HPDE6-E6E7 (cell line): Measurements from ENCODE around the gene FALEC.

Experiments used
- DNase-seq: peaks from one replicate; pipeline ENCODE4 v3.0.0; 2011; ENCODE audit warnings: missing footprints; ENCODE audit errors: extremely low spot score

FALEC gene

DNA sequence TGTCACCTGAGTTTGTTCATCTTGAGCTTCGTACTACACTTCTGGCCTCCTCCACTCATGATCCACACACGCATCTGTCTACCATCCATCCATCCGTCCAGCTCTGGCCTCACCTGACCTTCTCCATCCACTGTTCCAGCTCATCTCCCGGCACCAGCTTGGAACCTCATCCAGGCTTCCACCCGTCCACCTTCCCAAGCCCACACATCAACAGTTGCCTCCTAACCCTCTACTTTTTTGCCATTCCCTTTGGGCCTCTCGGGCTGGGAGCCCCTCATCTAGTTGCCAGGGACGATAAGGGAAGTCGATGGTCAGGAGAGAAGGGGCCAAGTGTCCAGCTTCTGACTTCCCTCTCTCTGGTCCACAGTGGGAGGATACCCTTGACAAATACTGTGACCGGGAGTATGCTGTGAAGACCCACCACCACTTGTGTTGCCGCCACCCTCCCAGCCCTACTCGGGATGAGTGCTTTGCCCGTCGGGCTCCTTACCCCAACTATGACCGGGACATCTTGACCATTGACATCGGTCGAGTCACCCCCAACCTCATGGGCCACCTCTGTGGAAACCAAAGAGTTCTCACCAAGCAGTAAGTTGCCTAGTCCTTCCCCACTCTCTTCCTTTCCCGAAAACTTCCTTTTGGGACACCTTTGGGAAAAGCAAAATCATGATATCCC lies 3.4 kb upstream of the FALEC start:
- DNase-seq = no peak

- DNase-seq = no peak
These were observed 2.7 kb upstream of the FALEC start for GRCh38 chr1:150512846-150513245.

DNA sequence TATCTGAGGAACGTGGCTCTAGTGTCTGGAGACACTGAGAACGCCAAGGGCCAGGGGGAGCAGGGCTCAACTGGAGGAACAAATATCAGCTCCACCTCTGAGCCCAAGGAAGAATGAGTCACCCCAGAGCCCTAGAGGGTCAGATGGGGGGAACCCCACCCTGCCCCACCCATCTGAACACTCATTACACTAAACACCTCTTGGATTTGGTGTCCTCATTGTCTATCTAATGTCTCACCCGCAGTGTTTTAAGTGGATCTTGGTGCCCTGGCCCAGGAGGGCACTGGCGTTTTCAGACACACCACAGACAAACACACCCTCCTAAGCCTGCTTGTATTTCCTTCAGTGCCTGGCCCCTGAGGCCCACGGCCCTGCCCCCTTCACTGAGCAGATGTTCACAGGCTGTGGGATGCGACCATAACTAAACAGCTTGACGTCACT lies 2.2 kb upstream of the FALEC start:
- peak; percentile 42 for DNase-seq

DNA sequence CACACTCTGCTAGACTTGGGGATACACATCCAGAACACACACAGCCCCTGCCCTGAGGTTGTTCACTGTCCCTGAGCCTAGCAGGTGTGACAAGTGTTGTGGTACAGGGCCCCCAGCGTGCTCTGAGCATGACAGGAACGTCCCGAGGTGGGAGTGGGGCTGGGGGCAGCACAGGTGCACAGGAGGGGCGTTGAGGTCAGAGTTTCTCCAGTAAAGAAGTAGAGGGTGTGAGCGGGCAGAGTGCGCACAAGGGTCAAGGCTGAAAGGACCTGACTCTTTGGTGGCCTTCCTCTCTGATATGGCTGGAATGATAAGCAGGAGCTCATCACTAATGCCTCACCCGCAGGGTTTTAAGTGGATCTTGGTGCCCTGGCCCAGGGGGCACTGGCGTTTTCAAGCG lies 1.3 kb upstream of the FALEC start:
- no peak for DNase-seq

DNA sequence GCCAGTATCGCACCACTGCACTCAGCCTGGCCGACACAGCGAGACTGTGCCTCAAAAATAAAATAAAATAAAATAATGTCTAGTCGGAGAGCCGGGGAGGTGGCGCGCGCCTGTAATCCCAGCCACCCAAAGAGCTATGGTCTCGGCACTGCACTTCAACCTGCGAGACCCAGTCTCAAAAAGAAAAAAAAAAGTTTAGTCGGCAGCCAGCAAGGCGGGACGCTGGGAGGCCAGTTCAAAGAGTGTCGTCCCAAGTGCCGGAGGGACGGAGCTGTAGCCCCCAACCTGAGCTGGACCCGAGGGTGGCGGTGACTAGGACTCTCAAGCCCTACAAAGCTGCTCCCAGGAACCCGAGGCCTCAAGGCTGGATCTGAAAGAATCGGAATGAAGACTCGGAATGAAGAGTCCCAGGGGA lies 632 bp upstream of the FALEC start:
- no peak for DNase-seq

GRCh38 chr1:150516050-150516591 lies 569 bp downstream of the FALEC start:
- no peak for DNase-seq

DNA sequence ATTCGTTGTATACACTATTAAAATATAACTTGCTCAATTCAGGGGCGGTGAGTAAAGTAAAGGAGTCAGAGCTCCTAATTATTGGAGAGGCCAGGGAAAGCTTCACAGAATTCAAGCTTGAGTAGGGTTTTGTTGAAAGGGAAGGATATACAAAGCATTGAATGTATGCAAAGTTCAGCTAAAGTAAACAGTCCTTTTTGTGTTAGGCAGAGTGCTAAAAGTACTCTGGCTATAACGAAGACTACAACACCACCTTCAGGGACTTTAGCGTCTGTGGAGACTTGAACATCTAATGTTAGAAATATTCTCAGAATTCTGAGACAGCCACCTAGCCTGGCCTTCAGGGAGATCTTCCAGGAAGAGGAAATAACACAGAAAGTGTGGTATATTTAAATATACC lies 1.1 kb downstream of the FALEC start:
- DNase-seq = no peak

- no peak for DNase-seq
These were observed 5.8 kb downstream of the FALEC start for GRCh38 chr1:150521196-150521968.

DNA sequence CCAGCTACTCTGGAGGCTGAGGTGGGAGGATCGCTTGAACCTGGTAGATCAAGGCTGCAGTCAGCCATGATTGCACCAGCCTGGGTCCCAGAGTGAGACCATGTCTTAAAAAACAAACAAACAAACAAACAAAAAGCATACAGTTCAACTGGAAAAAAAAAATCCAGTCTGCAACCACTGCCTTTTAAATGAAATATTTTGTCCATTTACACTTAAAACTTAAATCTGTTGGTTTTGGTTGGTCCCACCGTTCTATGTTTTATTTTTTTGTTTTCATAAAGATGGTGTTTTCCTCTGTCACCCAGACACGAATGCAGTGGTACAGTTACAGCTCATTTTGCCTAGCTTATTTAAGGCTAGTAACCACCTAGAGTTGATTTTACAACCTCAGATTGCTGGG lies 9.8 kb downstream of the FALEC start:
- no peak for DNase-seq

DNA sequence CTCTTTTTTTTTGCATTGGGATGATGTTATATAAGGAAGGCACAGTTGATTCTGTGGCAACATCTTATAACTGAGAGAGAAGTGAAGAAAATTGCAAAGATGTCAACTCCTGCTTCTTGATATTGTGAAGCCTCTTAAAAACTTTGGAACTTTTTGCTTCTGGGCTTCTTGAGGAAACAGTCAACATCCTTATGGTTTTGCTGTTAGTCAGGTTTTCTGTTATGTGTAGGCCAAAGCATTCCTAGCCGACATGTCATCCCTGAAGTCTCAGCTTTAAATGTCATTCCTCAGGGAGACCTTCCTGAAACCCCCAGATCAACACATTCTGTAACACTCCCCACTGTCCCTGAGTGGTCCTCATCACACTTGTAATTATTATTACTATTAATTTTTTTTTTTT lies 12.6 kb downstream of the FALEC start:
- DNase-seq = no peak

DNA sequence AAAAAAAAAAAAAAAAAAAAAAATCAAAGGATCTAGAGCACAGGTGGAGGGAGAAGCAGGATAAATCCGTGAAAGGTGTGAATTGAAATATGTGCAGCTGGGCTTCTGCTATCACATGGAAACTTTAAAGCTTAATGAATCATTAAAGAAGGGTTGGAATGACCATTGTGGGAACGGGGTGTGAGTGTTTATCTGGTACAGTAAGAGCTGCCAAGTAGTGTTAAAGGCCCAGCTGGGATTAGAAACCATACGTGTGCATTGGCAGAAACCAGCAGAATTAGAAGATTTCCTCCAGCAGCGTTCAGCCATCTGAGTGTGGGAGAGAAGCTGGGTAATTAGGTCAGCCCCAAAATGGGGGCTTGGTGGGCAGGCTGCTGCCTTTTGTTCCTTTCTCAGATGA lies 13.5 kb downstream of the FALEC start:
- DNase-seq = no peak

DNA sequence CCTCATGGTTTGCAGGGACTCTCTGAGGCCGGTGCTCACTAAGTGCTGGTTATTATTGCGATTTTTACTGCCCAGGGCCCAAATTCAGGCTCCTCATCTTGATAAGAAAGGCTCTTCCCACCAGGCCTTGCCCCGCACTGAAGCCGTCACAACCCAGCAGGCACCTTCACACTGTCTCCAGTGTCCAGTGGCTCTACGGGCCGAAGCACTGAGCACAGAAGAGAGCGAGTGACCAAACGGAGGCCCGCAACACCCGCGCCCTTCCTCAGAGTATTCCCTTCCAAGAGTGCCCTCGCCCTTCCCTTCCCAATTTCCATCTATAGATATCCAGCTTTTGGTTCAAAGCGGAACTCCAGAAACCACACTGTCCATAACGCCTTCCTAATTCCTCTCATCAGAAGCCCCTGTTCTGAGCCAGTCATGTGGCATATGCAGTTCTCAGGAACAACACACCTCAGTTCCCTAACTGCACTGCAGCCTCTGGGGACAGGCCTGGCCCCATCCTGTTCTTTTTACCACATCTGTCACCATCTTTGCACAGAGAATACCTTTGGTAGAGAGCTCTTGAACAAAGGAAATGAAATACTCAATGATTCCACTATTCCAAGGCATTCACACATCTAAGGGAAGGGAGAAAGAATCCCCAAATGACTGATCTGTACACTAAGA lies 15.1 kb downstream of the FALEC start:
- DNase-seq = no peak

- no peak for DNase-seq
These were observed 17.3 kb downstream of the FALEC start for GRCh38 chr1:150532860-150533259.

DNA sequence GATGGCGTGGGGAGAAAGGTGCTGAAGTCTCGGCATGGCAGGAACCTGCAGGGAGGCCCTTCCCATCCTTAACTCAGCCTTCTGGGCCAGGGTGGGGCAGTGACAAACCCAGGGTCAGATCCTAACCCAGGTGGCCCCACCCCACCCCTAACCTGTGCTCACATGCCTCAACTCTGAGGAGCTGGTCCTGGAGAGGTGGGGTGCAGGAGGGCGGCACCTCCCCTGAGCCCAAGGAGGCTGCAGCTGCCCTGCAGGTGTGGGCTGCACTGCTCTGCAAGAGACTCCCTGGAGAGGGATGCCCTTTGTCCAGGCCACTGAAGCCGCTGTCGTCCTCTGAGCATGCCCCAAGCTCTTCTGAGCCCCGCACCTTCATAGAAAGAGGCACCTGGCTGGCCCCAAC lies 18.4 kb downstream of the FALEC start:
- no peak for DNase-seq

DNA sequence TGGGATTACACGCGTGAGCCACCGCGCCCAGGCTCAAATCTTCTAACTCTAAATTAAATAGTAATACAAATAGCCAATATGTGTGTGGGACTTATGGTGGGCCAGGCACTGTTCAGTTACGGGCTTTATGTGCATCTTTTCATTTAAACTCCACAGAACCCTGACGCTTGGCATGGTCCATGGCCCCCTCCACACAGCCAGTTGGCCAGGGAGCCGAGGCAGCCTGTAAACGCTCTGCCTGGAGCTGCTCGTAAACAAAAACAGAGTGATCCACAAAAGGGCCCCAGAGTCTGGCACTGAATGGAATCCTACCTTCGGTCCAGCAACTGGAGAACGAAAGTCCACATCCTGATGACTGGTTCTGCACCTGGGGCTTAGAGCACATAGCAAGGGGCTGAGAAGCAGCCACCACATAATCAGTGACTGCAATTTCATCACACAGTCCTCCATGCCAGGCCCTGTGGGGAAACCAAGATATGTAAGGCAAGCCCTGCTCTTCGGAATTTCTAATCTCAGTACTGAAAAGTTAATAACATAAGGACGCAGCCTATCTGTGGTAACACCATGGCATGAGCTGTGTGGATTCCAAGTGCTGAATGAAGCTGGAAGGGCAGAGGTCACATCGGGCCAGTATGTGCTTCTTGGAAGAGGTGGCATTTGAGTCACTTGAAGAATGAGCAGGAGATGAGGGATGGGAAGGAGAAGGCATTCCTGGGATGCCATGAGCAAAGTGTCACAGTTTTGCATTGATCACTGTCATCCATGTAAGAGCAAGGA lies 20.1 kb downstream of the FALEC start:
- no peak for DNase-seq

GRCh38 chr1:150536836-150537731 lies 21.5 kb downstream of the FALEC start:
- DNase-seq = no peak

GRCh38 chr1:150537732-150538684 lies 22.5 kb downstream of the FALEC start:
- peak; percentile 66 for DNase-seq

GRCh38 chr1:150543500-150544143 lies 28.1 kb downstream of the FALEC start:
- no peak for DNase-seq

- DNase-seq = no peak
These were observed 28.7 kb downstream of the FALEC start for GRCh38 chr1:150544204-150544603.
